GM21381 (cell line): ENCODE measurements around the gene UBASH3B.
"Not testable (repeated sequence)": the region's sequence is repeated elsewhere in the genome, so short reads cannot be mapped to it uniquely, and the experiment has no call there.

Experiments
- ATAC-seq: cut with Tn5 transposase; IDR thresholded peaks from one replicate; pipeline ENCODE4 v1.9.1; 2021; ENCODE audit warnings: mild to moderate bottlenecking, moderate library complexity; ENCODE audit not compliant: unreplicated experiment

Gene UBASH3B, protein sequence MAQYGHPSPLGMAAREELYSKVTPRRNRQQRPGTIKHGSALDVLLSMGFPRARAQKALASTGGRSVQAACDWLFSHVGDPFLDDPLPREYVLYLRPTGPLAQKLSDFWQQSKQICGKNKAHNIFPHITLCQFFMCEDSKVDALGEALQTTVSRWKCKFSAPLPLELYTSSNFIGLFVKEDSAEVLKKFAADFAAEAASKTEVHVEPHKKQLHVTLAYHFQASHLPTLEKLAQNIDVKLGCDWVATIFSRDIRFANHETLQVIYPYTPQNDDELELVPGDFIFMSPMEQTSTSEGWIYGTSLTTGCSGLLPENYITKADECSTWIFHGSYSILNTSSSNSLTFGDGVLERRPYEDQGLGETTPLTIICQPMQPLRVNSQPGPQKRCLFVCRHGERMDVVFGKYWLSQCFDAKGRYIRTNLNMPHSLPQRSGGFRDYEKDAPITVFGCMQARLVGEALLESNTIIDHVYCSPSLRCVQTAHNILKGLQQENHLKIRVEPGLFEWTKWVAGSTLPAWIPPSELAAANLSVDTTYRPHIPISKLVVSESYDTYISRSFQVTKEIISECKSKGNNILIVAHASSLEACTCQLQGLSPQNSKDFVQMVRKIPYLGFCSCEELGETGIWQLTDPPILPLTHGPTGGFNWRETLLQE

DNA sequence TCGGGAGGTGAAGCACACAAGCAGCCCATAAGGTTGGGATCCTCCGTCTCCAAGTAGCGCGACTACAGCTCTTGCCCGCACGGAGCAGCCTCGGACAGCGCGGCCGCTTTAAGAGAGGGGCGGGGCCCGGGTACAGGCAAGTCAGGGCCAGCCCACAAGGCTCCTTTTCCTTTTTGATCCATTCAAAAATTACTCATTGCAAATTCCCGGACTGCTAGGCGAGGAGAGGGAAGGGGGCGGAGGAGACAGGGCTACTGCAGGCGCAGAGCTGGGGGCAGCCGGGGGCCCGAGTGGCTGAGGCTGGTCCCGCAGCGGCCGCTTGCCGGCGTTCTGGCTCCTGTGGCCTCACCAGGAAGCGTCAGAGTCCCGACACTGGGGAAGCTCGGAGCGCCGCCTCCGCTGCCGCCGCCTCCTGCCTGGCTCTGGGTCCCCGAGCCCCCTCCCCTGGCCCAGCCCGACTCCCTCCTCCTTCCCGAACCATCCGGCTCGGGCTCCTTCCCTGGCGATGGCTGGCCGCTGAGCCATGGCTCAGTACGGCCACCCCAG lies at the start of gene UBASH3B:
TSS of gene UBASH3B (plus strand) at position 196 of the 546 bp plus-strand sequence. CDS start at position 524, 328 bp downstream.
- peak; percentile 79 for ATAC-seq

DNA sequence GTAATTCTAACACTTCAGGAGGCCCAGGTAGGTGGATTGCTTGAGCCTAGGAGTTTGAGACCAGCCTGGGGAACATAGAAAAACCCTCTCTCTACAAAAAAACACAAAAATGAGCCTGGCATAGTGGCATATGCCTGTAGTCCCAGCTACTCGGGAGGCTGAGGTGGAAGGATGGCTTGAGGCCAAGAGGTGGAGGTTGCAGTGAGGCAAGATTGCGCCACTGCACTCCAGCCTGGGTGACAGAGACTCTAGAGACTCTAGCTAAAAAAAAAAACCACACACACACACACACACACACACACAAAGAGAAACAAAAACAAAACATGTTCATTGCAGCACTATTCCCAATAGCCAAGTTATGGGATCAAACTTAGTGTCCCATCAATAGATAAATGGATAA lies 48.4 kb upstream of the UBASH3B start:
- not testable (repeated sequence) for ATAC-seq

DNA sequence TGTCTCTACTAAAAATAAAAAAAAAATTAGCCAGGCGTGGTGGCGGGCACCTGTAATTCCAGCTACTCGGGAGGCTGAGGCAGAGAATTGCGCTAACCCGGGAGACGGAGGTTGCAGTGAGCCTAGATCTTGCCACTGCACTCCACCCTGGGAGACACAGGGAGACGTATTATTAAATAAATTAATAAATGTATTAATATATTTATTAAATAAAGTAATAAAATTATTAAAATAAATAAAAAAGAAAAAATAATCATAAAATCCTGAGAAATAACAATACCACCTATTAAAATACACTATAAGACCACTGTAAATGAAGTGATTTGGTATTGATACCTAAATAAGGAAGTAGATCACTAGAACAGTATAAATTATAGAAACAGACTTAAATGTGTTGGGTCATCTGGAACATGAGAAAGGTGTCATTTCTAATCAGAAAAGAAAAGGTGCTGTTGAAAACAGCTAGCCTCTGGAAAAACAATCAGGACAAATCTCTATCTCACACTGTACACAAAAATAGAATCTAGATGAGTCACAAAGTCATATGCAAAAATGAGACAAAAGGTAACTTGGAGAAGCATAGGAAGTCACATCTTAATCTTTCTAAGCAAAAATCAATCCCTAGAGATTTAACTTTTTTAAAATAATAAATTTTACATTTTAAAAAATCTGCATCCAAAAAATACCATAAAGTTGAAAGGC lies 43.2 kb upstream of the UBASH3B start:
- no peak for ATAC-seq

DNA sequence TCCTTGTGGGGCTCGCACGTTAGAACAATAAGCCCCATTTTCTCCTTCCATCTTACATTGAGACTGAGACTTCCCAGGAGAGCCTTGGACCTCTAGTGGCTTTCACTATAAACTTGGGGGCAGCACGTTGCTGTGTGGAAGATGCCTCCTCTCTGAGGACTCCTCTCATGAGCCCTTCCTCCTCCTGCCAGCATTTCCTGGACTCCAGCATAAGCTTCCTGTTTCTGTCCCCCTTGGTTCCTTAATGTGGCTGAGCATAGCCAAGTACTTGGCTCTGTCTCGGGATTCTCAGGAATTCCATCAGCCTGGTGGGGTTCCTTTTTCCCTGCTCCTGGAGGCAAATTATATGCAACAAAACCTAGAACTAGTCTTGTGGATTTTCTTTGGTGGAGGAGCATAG lies 38.8 kb upstream of the UBASH3B start:
- no peak for ATAC-seq

DNA sequence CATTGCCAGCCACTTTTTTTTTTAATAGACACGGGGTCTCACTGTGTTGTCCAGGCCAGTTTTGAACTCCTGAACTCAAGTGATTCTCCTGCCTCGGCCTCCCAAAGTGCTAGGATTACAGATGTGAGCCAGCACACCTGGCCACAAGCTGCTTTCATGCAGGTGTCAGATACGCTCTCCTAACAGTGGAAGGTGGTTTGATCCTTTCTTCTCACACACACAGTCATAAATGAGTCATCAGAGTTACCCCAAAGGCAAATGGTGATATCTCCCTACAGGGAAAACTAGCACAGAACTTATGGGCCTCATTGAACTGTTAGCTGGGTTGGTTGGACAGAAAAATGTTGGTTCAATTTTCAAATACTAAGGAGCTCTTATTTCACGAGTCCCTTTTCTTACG lies 38.2 kb upstream of the UBASH3B start:
- ATAC-seq, result no peak

DNA sequence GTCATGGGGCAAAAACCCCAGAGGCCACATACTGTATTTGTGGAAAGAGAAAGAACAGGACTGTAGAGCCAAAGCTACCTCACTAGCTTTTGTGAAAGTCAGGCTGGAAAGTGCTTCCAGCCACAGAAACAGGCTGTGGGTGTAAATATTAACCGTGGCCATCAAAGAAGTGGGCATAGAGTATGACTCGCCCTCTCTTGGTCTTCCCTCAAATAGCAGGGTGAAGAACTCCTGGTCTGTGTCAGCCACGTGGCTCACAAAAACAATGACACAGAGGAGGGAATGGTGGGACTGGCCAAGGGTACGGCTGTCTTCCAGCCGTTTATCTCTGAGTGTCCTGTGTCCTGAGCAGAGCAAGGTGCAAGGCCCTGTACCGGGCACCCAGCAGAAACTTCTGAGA lies 37.6 kb upstream of the UBASH3B start:
- ATAC-seq, result no peak

DNA sequence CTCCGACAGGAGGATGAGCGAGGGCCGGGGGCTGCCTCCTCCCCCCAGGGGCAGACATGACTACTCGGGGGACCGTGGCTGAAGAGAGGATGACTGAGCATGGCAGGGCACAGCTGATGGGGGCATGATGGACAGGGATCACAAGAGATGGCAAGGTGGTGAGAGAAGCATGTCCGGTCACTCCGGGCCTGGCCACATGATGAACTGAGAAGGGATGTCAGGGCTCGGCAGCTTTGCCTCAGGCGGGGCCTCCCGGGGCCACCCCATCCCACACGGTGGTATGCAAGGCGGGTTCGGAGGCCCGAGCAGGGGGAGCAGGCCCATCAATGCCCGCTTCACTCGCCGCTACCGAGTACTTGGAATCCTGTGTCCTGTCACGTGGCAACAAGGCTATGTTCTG lies 36.6 kb upstream of the UBASH3B start:
- no peak for ATAC-seq

DNA sequence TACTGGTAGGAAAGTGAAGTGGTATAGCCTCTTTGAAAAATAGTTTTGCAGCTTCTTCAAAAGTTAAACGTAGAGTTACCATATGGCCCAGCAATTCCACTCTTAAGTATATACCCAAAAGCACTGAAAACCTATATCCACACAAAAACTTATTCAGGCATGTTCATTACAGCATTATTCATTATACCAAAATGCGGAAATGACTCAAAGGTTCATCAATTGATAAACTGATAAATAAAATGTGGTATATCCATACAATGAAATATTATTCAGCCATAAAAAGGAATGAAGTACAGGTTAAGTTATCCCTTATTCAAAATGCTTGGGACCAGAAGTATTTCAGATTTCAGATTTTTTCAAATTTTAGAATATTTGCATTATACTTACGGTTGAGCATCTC lies 35.8 kb upstream of the UBASH3B start:
- ATAC-seq, result no peak

DNA sequence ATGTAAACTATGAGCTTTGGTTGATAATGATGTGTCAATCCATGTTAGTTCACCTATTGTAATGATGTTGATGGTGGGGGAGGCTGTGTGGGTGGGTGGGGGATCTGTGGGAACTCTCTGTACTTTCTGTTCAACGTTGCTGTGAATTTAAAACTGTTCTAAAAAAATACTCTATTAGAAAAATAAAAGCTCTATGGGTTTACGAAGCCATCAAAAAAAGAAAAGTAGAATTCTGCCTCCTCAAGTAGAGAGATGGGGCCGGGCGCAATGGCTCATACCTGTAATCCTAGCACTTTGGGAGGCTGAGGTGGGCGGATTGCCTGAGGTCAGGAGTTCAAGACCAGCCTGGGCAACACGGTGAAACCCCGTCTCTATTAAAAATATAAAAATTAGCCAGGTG lies 30.0 kb upstream of the UBASH3B start:
- ATAC-seq, result not testable (repeated sequence)

DNA sequence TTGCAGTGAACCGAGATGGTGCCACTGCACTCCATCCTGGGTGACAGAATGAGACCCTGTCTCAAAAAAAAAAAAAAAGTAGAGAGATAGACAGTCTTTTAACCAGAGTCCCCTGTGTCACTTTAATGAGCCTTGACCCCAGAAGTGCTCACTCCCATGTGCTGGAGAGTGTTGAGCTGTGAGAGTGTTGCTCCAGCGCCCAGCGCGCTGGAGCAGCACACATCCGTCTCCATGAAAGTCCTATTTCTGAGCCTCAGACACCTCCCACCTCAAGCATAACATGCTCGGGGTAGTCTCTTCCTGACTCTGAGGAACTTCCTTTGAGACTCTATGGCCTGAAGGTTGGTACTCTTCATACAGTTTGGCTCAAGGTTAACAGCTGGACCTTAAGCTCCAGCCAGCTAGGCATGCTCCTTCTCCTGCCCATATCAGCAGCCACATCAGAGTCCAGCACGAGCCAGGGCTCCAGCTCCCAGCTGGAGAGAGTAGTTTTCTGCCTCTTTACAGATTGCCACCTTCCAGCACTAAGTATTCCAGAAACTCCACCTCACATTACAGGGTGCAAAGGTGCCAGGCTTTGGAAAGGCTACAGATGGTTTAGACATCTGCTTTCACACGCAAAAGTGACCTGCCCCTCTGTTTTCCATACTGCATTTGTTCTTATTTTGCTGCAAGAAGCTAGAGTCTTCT lies 29.4 kb upstream of the UBASH3B start:
- no peak for ATAC-seq

DNA sequence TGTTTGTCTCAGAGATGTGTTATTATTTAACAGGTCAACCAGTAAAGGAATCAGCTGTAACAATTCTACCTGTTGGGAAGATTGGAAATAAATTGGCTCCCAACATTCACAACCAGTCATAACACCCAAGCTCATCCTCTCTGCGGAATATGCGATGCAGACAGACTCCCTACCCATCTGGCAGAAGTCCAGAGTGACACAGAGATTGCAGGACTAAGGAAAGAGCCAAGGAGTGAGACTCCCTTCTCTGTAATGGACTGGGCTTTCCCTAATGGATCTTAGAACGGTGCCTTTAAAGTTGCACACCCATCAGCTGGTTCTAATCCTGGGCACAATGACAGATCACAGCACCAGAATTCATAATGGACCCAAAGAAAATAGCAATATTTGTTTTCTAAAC lies 27.8 kb upstream of the UBASH3B start:
- ATAC-seq, result no peak

DNA sequence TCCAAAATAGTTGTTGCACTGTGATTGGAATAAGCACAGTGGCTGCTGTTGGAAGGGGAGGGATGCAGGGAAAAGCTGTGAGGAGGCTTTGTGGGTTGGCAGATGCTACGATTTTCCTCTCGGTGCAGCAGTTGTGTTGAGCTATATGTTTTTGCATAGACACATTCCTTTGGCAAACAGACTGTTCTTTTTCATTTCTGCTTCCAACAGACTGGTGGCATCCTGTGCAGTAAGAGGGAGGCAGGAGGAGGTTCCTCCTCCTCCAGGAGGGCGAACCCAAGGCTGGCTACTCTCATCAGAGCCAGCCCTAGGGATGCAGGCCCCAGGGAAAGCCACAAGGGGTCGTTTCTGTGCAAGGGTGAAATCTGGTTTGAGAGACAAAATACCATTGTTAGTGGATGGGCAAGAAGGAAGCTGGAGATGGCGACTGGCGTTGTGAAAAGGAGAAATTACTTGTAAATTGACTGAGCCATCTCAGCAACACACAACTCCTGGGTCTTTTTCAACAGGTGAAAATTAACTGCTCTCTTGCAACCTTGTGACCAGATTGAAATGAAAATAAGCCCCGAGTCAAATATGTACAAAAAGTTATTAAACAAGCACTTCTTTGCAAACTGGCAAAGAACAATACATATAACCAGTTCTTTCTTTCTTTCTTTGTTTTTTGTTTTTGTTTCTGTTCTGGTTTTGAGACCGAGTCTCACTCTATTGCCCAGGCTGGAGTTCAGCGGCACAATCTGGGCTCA lies 26.5 kb upstream of the UBASH3B start:
- ATAC-seq, result no peak

DNA sequence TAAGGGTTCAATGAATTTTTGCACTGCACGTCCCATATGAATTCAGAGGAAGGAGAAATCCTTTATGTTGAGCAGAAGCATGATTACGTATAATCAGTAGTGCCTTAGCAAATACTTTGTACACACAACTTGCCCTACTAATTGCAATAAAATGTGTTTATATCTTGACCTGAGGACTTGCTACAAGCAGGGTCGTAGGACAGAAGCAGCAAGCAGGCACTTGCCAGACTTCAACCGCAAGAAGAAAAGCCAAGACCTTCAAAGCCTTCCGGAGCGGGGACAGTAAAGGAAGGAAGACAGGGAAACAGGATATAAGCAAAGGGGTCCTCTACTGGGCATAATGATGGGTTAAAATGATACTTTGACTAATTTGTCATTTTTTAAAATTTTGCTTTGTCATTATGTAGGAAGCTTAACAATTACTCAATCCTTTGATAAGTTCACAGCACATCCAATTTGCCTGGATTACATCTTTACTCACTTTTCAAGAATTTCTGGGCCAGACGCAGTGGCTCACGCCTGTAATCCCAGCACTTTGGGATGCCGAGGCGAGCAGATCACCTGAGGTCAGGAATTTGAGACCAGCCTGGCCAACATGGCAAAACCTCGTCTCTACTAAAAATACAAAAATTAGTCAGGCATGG lies 23.2 kb upstream of the UBASH3B start:
- no peak for ATAC-seq

DNA sequence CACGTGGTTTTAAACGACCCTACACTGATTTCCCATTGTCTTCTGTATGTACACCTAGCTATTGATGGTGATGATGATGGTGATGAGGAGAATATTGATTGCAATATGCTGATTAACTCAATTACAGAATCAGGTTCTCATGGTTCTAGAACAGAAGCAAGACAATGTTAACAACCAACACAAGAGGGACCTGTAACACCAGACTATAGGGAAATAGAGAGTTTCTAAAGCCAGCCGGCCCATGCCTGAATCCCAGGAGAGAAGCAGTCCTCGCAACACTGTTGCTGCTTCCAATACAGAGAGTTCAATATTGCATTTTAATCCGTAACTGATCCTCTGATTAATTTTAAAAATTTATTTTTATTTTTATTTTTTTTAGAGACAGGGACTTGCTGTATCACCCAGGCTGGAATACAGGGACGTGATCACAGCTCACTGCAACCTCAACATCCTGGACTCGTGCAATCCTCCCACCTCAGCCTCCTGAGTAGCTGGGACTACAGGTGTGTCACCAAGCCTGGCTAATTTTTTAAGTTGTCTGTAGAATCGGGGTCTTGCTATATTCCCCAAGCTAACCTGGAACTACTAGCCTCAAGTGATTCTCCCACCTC lies 22.2 kb upstream of the UBASH3B start:
- ATAC-seq, result no peak

DNA sequence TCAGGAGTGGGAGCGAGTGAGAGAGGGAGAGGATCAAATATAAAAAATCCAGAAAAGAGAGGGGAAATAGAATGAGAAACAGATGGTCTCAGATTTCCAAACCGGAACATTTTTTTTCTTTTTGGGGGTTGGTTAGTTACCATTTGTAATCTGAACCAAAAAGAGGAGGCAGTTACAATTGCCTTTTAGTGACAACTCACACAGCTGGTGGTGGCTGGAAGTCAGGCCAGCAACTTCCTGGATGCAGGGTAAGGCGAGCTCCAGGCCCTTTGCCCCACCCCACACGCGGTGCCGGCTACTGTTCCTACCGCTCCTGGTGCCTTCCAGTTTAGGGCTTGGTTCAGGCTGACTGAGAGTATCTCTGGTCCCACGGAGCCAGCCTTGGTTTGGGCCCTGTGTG lies 21.0 kb upstream of the UBASH3B start:
- ATAC-seq, result no peak

DNA sequence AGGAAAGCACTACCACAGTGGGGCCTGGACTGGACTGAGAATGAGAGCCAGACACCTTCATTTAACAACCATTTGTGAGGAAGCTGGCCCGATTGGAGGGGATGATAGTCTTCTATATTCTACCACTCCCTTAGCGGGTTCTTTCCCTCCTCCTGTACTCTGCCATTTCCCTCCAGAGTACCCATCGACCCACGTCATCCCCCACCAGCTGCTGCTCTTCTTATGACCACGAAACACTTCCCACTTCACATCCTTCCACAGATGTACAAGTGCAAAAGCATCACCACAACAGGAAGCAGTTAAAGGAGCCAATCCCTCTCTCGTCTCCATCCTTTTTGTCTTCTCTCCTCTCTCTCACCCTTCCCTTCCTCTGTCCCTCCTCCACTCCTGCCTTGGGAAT lies 18.0 kb upstream of the UBASH3B start:
- ATAC-seq, result no peak

DNA sequence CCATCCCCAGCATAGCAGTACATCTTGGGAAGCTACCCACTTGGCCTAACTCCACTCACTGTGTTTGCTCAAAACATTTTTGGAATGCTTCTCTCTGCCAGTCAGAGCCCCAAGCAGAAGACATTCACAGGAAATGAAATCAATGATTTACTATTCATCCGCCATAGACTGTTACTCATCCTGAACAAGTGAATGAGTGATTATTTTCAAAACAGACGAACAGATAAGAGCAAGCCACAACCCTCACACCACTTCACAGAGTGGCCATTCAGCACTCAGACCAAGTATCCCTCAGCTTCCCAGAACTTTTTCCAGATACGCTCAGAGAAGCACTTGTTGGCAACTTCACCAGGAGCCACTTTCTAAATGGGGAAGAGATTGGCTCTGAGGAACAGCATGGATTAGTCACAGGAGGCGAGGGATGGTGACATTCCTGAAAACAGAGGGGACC lies 13.0 kb upstream of the UBASH3B start:
- ATAC-seq, result no peak

DNA sequence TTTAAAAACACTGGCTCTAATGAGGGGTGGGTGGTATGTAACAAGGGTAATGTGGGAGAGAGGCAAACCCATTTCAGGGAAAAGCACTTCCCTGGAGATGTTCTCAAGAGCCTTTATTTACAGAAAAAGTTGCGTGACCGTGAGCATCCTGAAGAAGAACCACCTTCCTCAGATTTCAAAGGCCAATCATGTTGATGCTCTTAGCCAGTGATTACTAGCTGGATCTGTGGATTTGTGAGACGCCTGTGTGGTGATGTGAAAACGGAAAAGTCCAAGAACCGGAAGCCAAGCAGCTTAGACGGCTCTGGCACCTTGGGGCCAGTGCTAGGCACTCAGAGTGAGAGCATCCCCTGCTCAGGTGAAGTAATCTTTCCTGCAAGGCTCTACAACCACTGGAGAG lies 12.6 kb upstream of the UBASH3B start:
- no peak for ATAC-seq

DNA sequence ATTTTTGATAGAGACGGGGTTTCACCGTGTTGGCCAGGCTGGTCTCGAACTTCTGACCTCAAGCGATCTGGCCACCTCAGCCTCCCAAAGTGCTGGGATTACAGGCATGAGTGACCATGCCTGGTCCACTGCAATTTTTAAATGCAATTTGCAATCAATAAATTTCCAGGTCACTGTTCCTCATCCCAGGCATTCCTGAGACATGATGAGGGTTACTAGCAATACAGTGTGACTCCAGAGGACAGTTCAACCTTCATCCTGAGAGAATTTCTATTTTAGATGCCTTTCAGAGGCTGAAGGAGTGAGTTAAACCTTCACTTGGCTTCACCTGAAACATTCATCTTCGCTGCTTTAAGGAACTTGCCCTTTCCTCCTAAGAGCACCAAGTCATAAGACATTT lies 9.7 kb upstream of the UBASH3B start:
- ATAC-seq, result no peak
